Stimulated activated CD8-positive, alpha-beta memory T cell treated with anti-CD3 and anti-CD28 coated beads, Interleukin-2, amount 100 ng/mL, for 48 hours (primary cell): ENCODE data around the gene KLC1.
A peak's percentile ranks its signal among the peaks of the same experiment; 100 is the strongest.

Experiments used
- DNase-seq, 2 donors: peaks; one replicate each; pipeline ENCODE4 v3.0.0-alpha.2; 2020; ENCODE audit warnings: low read depth in 2 of 2

The KLC1 gene

DNA sequence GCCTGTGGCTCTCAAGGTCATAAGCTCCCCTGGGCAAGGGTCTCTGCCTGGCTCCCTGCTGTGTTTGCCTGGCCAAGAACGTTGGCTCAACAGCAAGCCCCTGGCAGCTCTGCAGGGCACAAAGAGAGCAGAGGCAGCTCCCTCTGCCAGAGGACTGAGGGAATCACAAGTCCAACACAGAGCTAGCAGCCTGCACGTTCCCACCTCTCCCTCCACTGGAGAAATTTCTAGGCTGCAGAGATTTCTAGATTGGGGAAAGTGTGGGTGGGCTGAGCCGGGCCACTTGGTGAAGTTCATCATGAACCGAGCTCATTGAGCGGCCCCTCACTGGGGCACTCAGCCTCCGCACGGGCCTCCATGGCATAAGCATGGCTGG is 106.4 kb downstream of the KLC1 start:
- no peak for DNase-seq

DNA sequence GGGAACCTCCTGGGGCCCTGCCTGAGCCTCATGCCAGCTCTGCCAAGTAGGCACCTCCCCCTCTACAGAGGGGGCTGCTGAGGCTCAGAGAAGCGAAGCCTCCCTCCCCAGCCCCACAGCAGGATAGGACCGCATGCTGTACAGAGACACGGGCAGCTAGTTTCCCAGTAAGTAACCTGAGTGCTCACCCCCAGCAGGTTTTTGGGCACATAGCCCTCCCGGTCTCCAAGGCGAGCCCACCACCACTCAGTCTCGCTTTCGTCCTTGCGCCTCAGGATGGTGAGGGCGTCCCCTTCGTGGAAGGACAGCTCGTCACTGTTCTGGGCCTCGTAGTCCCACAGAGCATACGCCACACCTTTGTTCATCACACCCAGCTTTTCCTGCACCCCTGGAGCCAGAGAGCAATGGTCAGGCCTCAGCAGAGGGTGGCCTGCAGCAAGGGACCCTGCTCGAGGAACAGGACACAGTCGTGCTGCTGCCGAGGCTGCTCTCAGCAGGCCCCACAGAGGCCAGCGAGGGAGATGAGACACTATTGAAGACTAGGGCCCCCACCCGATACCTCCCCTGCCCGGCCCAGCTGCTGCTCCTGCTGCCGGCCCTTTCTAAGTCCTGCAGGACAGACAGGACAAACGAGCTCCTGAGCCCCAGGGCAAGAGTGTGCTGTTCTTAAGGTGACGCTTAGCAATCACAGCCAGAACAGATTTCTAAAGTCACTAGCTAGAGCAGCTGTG is 107.0 kb downstream of the KLC1 start:
- no peak for DNase-seq

DNA sequence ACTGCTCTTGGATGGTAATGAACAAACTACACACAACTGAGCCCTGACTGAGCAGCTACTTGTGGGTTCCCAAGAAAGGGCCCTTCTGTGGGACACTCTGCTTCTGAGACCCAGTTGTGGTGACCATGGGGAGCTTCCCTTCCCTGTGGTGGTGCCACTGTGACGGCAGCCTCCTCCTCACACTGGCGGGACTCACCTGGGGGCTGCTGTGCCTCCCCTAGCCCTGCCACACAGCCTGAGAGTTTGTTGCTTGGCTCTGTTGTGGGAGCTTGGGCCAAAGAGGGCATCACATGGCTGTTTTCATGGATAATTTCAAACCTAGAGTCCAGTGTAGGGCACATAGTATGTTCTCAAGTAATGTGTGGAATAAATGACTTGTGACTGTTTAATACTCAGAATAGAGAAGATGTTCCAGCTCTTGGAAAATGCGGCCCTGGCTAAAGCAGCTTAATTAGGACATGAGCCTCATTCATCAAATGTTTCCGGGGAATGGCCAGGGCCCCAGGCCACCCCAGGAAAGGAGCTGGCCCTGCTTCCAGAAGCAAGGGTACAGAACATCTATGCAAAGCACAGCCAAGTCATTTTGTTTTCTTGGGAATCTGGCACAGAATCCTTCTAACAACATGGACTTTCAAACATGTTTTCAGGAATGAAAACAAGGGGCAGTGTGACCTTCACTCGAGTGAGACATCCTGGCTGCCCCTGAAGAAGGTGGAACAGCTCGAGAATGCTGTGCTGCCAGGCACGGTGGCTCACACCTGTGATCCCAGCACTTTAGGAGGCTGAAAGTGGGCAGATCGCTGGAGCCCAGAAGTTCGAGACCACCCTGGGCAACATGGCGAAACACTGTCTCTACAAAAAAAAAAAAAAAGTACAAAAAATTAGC is 107.8 kb downstream of the KLC1 start:
- DNase-seq = no peak

DNA sequence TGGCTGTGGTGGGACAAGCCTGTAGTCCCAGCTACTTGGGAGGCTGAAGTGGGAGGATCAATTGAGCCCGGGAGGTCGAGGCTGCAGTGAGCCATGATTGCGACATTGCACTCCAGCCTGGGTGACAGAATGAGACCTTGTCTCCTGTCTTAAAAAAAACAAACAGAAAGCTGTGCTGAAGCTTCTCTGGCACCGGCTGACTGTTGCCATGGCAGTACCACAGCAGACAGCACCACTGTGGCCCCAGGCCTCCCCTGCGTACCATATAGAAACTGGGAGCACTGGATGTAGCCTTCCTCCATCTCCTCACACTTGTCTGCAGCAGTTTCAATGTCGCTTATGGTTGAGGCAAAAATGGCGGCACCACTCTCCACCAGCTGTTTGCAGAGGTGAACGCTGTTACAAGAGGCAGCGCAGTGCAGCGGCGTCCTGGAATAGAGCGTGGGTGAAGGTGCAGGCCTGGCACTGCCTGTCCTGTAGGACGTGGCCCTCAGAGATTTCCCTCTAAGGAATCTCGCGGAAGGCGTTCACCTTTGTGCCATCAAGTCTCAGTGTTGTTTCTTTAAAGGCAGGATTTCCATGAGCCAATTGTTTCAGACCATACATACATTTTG is 108.5 kb downstream of the KLC1 start:
- no peak for DNase-seq

DNA sequence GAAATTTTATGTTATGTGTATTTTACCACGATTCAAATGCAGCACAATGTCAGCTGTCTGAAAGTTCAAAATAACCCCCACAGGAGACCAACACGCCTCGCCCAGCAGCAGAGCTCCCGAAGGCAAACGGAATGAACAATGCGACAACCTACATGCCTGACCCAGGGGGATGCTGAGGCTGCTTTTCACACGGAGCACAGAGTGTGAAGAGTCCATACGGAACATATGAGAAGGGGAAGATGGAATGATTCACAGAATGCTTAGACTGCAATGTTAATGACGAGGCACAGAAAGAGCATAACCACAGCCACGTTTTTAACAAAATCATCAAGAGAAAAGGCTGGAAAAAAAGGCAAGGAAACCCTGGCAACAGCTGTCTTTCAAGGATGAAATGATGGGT is 109.2 kb downstream of the KLC1 start:
- no peak for DNase-seq

DNA sequence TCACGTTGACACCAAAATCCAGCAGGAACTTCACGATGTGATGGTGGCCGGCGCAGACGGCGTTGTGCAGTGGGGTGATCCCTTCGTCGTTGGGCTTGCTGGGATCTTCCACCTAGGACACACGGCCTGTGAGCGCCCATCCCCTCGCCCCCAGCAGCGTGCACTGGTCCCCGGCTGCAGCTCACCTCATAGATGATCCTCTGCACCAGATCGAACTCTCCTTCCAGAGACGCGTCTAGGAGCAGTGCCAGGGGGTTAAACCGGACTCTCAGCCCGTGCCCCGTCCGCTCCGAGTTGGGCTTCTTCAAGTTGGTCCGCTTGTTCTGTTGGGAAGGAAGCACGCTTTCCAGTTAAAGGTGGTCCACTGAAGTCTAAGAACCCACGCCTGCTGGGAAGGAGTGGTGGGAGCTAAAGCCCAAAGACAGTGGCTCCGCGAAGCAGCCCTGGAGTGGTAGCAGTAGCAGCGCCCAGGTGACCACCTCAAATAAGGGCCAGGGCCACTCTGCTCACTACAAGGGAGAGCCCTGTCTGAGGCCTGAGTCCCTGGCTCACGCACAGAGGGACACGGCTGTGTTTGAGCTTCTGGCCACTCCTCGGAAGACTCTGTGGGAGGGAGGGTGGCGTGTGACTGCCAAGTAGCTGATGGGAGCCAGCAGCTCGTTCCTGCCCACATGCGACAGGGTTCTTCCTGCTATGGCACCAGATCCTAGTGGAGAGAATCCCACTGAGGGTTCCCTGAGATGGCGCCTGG is 109.9 kb downstream of the KLC1 start:
- DNase-seq = no peak

DNA sequence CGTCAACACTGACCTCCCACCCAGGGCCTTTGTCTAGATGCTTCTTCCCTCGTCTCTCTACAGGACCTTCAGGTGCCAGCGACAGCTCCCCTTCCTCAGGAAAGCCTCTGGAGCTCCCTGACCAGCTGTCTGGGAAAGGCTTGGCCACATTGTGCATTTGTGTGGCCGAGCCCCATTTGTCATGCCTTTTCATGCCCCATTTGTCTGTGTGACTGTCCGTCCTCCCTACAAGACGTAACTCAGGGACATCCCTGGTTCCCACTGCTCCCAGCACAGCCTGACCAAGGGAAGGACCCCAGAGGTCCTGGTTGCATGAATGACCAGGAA is 110.4 kb downstream of the KLC1 start:
- no peak for DNase-seq

DNA sequence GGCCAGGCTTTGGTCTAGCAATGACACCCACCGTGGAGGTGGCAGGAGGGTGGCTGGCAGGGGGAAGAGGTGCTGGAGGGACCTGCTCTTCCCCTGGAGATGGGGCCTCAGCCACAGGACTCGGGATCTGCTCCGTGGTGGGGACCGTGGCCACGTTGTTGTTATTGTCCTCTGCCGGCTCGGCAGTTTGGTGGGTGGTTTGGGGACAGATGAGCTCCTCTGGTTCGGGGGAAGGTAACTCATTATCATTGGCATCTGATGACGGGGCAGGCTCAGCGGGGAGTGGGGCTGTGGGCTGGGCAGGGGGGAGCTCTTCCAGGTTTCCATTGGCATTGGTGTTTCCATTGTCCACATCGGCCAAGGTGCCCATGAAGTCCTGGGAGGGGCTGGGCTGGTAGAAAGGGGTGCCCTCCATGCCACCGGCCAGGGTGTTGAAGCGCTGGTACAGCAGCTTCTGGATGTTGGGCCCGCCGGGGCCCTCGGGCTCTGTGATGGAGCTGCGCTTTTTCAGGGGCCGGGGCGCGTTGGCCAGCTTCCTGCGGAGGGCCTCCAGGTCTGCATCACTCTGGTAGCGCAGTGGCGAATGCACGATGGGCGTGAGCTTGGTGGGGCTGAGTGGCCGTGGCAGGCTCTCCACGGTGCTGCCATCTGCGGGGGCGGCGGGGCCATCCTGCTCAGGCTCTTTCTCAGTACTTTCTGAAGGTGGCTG is 110.9 kb downstream of the KLC1 start:
- DNase-seq = no peak

DNA sequence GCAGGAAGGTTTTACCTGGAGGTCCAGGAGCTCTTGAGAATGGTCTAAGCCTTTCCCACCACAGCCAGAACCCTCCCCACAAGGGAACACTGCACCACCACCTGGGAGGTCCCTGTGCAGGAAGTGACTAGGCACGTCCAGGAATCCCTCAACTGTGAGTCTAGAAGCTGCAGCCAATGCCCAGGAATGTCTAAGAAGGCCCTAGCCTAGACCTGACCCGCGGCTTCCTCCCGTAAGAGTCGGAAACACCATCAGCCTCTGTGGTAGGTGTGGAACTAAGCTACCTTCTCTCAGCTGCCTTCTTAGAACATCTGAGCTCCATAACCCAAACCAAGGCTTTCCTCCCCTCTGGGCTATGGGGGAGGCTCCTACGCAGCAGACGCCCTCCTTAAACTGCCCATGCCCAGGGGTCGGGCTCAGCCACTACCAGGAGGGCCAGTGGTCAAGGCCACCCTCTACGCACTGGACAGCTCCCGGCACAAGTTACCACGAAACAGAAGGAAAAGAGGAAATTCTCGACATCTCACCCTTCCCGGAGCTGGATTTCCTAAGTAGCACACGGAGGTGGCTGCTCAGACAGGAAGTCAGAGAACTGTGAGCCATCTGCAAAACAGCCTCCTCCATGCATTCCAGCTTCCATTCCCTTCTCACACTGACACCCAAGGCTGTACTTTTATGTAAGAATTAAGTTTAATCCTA is 112.1 kb downstream of the KLC1 start:
- no peak for DNase-seq

DNA sequence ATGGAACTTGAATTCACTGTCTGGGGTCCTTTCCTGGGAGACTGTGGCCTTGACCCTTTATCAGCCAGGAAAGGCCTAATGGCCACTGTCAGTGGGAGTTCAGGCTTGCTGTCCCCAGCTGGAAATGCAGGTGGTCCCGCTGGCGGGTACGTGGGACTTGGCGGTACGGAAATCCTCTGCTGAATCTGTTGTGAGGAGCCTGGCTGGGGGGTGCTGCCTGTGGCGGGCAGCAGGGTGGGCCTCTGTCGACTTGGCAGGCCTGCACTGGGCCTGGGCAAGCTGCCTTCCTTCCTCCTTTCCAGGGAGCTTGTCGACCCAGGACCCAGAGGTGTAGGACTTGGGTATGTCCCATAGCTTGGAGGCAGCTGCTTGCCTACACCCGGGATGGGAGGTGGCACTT is 112.9 kb downstream of the KLC1 start:
- no peak for DNase-seq

DNA sequence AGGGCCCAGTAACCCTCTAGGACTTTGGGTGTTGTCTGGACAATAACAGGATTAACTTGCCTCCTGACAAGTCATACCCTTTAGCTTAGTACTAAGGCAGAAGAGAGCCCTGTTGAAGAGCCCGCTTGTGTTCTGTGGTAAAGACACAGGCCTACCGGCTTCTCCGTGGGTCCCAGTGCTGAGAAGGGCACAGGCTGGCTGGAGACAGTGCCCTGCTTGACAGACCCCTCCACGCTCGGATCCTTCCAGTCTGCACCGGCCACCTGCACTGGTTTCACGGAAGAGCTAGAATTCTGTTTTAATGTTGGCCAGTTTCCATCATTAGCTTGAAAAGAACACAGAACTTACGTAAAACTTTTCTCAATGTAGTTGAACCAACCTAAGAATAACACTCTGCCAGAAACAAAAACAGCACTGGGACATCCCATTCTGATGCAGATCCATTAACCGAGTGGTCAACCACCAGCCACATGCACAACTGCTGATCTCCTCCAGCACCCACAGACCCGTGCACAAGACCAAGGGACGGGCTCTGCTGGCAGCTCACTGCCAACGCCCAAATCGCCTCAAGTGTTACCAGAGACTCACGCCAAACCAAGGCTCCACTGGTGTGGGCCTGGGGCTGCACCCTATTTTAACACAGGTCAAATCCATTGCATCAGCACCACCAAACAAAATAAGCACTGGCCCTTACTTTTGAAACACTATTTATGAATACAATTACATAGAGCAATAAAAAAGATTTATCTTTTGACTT is 113.7 kb downstream of the KLC1 start:
- no peak for DNase-seq

DNA sequence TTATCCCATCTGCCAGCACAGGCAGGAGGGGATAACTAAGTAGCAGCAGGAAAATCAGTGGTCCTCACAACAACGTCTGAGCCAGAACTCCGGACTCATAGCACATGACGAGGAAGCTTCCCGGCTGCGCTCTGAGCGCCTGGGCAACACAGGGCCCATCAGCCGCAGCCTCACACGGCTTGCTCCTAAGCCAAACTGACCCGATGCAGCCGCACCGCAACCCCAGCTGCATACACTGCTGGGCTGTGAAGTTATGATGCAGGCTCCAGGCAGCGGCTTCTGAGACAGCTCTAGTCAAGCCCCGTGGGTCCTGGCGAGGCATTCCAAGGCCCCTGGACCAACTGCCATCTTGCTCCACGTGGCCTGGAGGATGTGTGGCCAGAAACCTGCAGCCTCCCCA is 114.7 kb downstream of the KLC1 start:
- DNase-seq = no peak

DNA sequence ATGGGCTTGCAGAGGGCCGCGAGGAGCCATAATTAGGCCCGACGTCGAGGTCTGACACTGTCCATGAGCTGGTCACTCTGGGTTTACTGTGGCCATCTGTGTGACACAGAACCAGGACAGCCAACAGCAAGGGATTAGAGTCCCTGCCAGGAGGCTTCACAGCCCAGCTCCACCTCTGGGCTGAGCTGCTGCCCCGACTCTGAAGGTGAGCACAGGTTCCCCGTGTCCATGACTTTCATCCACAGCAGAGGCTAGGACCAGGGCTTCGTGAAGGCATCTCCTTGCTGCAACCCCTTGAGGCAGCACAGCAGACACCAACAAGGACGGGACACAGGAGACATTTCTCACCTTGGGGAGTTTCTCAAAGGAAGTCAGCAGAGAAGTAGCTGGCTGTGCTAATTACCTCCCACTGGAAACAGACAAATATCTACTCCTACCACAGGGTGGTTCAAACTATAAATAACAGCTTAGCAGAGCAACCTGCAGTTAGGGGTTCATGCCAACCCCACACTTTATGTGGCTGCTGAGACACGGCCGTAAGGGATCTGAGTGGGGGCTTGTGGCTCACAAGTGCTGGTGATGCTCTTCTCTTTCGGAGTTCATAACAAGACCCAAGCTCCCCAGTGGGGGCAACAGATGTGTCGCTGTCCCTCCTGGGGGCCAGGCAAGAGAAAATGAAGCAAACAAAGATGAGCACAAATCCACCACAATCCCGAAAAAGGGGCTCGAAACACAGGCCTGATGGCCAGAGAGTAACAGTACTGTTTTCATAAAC is 115.8 kb downstream of the KLC1 start:
- DNase-seq = no peak

DNA sequence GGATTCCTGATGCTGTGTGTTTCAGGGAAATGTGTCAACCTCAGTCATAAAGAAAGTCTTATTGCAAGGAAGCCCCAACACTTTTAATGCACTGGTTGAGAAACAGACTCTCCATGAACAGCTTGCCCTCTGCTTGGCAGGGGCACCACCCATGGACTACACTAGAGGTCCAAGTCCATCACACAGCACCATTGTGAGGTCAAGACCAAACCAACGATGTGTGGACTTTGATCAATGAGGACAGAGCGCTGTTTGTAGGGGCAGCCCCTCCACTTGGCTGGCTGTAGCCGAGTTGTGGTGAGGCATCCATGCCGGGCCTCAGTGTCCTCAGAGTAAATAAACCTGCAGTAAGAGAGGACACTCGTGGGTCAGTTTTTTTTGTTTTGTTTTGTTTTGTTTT is 116.4 kb downstream of the KLC1 start:
- no peak for DNase-seq

DNA sequence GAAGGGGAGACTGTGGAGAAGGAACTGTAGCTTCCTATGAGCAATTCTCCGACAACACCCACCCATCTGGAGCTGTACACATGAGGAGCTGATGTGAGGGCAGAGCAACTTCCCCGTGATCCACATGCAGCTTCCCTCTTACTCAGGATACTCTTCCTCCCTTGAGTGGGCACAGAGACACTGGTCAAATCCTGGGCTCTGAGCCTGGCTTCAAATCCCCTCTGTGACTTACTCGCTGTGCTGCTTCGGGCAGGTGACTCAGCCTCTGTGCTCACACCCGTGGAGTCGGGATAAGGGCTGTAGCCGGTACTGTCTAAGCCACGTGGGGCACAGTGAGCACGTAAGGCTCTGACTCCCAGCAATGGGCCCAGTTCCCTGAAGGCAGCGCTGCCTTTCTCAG is 117.7 kb downstream of the KLC1 start:
- no peak for DNase-seq

DNA sequence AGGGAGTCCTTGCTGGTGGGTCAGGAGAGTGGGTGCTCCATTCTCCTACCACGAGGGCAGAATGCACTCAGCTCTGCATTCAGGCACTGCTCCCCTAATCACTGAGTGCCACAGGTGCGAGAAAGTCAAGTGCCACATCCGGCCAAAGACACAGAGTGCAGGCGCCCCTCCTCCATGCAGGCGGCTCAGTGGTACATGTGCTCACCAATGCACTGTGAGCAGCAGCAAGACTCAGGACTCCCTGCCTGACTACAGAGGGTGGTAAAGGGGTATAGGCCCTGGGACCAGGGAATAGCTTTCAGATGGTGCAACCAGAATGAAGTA is 119.5 kb downstream of the KLC1 start:
- peak; percentile 27 to 39 for DNase-seq

DNA sequence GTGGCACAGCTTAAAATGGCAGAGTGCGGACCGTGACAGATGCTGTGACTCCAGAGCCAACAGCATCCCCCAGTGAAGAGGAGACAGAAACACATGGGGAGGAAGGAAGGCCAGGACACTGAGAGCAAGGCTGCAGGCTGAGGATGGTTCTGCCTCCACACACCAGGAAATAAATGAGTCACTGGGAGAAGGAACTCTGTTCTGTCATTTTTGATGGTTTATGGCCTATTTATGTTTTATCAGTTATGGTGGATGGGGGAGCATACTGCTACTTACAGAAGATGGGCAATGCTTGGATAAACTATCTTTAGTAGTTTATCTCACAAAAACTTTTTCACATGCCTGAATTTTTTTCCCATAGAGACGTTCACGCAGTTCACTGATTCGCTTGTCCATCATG is 120.4 kb downstream of the KLC1 start:
- DNase-seq = no peak

DNA sequence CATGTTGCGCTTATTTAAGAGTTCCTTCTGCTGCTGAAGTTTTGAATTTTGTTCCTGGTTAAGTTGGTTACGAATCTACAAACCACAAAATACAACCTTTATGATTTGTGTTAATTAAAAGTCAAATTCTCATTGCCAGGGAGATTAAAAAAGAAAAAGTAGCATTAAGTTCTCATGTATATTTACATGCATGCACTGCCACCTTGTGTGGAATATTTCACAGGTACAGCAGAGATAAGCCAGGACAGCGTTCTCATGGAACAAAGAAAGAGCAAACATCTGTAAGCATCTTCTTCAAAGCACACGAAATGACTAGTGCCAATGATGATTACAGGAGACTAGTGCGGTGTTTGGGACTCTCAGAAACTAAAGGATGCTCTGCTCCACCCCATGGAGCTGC is 120.8 kb downstream of the KLC1 start:
- no peak for DNase-seq
